Inferior parietal cortex (tissue), 1 donor: Measurements from ENCODE around the gene FAM53B.

Source experiments
- DNase-seq: peaks from one replicate; pipeline ENCODE4 v3.0.0-alpha.2; 2016; ENCODE audit errors: extremely low spot score

The FAM53B gene

GRCh38 chr10:124678557-124679240 lies 65.5 kb downstream of the FAM53B start:
- no peak for DNase-seq

DNA sequence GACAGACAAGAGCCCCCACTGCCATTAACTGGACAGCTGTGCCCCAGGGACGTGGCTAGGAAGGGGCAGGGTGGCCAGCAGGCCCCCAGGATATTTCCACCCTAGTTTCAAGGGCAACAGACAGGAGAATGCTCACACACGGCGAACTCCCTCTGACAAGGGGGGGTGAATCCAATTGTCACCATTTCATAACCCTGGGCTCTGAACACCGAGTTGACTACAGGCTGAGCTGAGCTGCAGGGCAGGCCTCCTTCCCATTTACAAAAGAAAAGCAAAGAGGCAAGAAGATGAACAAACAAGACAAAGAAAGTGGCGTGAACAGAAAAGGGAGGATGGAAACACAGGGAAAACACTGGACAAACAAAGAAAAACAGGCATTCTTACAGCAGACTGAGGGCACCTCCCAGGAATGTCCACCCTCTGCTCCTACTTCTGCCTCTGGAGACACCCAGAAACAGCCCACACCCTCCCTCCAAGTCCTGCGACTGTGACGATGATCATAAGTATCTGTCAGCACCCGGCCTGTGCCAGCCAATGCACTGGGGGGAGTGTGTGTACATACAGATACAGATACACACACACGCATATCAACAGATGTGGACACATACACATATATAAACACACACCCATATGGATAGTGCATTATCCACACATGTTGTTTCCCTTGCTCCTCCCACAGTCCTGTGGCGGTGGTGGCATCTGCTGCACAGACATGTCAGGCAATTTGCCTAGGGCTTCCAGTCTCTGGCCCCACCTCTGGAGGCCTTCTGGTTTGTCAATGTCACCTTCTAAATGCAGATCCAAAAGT lies 66.2 kb downstream of the FAM53B start:
- no peak for DNase-seq

DNA sequence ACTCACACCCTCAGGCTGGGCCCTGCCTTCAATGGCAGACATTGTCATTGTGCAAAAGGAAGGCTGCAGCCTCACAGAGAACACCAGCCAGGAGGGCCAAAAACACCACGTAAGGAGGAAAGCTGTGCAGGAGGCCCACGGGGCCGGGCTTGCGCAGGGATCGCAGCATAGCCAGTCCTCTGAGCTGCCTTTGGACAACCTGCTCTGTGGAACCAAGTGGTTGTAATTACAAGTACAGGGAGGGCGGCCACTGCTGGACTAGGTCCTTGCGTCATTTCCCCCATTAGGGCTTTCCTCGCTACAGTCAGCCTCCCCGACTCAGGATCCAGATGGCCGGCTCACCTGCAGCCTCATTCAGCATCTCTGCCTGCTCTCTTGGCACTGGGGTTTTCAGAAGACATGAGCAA lies 66.9 kb downstream of the FAM53B start:
- DNase-seq = no peak

DNA sequence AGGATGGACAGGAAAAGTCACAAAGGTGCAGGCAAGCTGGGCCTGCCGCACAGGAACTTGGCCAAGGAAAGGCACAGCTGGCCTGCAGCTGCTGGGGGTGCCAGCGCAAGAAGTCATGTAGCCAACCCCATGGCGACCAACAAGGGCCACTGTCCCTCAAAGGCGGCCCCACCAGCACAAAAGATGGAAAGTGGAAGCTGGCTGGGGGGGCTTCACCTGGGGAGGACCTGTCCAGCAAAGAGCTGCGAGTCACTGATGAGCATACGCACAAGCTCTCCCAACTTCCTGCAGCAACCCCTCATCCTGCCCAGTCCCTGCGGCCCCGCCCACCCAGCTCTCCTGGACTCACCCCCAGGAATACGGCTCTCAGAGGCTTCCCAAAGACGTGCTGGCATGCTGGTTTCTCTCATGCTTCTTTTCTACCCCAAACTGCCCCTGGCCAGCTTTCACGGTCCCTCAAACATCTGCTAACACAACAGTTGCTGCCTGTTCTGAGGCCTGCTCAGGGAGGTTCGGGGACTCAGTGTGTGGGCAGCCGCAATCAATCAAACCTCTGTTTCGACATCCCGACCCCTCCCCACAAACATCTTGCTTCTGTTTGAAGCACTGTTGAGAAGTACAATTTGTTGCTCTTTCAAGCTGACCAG lies 67.6 kb downstream of the FAM53B start:
- DNase-seq = no peak

- no peak for DNase-seq
These were observed 68.4 kb downstream of the FAM53B start for GRCh38 chr10:124675824-124676223.

GRCh38 chr10:124675261-124675660 lies 68.9 kb downstream of the FAM53B start:
- no peak for DNase-seq

DNA sequence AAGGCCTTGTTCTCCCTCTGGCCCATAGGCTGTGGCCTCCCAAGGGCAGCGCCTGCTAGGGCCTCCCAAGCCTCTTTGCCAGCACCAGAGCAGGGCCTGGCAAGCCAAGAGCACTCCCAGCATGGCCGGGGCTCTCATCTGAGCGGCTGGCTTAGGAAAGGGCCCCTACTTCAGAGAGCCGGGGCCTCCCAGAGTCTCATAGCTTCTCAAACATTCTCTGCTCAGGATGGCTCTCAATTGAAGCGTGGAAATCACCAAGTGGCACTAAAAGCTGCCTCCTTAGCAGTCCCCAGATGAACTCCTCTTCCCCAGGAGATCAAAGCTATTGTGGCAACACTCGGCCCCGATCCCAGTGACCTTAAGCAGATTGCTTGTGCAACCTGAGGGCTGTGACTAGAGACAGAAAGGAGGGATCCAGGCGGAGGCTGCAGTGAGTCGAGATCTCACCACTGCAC lies 69.4 kb downstream of the FAM53B start:
- DNase-seq = no peak

GRCh38 chr10:124672181-124672638 lies 72.0 kb downstream of the FAM53B start:
- peak; percentile 59 for DNase-seq

DNA sequence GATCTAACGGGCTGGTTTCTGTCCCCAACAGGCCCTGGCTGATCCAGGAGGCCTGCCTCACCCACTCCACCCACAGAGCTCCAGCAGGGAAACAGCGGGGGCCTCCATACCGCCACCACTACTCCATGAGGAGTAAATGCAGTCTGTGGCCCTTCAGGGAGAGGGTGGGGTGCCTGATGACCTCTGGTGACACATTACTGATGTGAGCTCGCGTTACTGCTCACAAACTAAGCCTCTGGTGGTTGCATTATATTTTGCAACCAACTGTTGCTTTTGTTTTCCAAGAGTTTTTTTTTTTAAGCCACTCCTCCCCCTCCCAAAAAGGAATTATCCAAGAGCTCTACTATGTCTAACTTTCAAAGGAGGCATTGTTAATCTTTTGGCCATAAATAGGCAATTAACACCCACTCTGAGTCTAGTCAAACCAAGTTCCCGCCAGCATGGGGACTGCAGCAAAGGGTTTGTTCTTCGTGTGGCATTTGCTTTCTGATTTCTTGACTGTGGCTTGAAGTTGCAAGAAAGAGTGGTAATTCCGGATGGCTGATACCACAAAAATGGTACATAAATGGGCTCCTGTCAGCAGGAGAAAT lies 72.6 kb downstream of the FAM53B start:
- DNase-seq = peak; percentile 83

DNA sequence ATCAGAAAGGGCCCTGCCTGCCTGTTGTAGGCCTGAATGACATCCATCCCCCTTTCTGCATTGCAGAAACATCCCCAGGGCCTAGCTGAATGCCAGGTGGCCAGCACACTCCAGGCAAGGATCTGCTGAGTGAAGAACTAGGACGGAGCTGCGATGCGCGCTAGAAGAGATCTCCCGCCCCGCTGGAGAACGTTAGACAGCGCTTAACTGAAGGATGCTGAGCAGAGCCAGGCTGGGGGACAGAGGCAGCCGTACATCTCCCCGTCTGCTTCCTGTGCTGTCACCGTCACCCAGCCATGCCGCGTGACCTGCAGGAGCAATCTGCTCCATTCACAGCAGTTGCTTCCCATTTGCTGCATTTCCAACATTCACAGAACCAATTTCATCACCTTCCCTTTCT lies 73.3 kb downstream of the FAM53B start:
- DNase-seq = no peak

DNA sequence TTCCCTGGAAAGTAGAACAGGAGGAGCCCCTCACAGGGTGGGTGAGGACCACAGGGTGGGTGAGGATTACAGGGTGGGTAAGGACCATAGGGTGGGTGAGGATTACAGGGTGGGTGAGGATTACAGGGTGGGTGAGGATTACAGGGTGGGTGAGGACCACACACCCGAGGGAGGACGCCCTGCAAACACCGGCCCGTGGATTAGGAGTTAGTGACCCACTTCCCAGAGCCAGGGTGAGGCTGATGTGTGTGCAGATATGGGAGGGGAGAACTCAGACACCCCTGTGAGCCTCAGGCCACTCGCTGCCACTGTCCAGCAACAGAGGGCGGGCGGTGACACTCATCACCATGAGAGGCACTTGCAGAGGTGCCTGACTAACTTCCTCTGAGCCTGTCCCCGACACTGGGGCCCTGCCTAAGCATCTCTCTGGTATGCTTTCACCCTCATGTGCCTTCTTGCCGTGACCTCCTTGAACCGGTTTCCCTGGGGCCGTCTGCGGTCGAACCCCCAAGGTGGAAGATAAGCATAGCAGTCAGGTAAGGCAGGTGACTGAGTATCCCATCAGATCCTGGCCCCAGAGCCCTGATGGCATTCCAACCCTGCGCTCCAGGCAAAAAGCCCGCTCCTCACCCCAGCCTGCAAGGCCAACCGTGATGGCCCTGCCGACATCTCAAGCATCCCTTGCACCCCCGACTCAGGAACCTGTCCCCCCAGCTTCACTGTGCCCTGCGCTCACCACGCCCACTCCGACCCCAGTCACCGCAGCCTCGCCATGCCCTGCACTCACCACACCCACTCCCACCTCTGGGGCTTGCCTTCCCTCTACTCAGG lies 74.1 kb downstream of the FAM53B start:
- DNase-seq = no peak

GRCh38 chr10:124669141-124669823 lies 74.9 kb downstream of the FAM53B start:
- no peak for DNase-seq

GRCh38 chr10:124668517-124669051 lies 75.6 kb downstream of the FAM53B start:
- no peak for DNase-seq

DNA sequence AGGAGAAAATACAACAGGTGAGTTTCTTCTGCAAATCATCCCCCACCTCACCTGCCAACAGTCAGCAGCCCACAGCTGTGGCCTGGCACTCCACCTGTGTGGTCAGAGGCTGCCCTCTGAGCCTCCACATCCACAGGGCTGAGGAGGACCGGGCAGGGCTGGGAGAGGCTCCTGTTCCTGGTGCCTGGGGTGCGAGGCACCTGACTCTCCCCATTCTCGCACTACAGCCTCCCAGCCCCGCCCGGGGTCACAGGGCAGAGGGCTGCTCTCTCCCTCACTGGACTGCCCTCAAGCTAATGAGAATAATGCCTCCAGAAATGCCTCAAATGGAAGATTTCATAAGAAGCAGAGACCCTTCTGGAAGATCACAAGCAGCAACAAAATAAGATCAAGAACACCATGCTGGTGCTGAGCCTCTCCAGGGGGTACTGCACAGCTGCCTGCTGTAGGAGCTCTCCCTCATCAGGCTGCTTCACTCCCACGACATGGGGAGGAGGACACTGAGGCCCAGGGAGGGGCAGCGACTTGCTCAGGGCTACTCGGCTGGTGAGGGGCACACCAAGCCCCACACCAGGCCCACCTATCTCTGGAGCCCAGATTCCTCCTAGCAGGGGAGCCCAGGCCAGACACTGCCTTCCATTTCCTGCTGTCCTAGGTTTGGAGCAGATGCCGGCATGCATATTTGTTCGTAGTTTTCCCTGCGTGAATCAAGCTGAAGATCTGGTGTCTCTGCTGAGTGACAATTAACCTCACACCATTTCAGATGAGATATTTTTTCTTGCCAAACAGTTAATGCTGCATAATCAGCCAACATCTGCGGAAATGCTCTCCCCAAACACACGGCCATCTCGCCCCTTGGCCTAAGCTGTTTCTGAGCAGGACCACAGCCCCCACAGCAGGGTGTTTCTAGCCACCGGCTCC lies 76.5 kb downstream of the FAM53B start:
- DNase-seq = no peak

- DNase-seq = no peak
These were observed 77.7 kb downstream of the FAM53B start for GRCh38 chr10:124666494-124666893.

GRCh38 chr10:124665980-124666379 lies 78.2 kb downstream of the FAM53B start:
- DNase-seq = no peak

- no peak for DNase-seq
These were observed 78.6 kb downstream of the FAM53B start for GRCh38 chr10:124665558-124665957.

GRCh38 chr10:124665091-124665490 lies 79.1 kb downstream of the FAM53B start:
- DNase-seq = no peak

GRCh38 chr10:124663766-124664360 lies 80.3 kb downstream of the FAM53B start:
- no peak for DNase-seq
